Lower lobe of right lung (tissue), 2 donors: ENCODE data around the gene CELF1. TPM values are rescaled to one million over a fixed set of nuclear protein-coding genes. Genes with fewer than 3 reads are reported as not detected.

Experiments used
- ATAC-seq, 2 donors: fragments of 200-7000 bp; cut with Tn5 transposase; one replicate each; pipeline ENCODE4 v1.9.1; 2020 to 2022; ENCODE audit warnings: mild to moderate bottlenecking in 2 of 2, moderate library complexity in 2 of 2
- DNase-seq: peaks from one replicate; pipeline ENCODE4 v3.0.0-alpha.2; 2020
- H3K27ac ChIP-seq: fragments of 200-600 bp; one replicate; pipeline ENCODE4 v1.8.0; 2022
- H3K27me3 ChIP-seq: fragments of 200-600 bp; one replicate; pipeline ENCODE4 v1.8.0; 2022; ENCODE audit warnings: low read depth
- H3K36me3 ChIP-seq: fragments of 200-600 bp; one replicate; pipeline ENCODE4 v1.8.0; 2022; ENCODE audit warnings: mild to moderate bottlenecking
- H3K4me1 ChIP-seq: fragments of 200-600 bp; one replicate; pipeline ENCODE4 v1.8.0; 2022
- H3K4me3 ChIP-seq: fragments of 200-600 bp; one replicate; pipeline ENCODE4 v1.8.0; 2022; ENCODE audit warnings: mild to moderate bottlenecking
- H3K9me3 ChIP-seq: fragments of 200-600 bp; one replicate; pipeline ENCODE4 v1.8.0; 2022
- CTCF ChIP-seq: fragments of 200-600 bp; IDR thresholded peaks from one replicate; pipeline ENCODE4 v1.8.0; 2022; ENCODE audit warnings: antibody characterized with exemption, mild to moderate bottlenecking
- intact Hi-C: fragments of 100-400 bp; cut with DNase I; formaldehyde crosslinking; loops from one replicate; pipeline ENCODE4 v1.11.0; 2022
- total RNA-seq: library from RNA; stranded (reverse); fragmentation: NEBNext Ultra II Directional; extraction: Animal tissue kit (Norgen Biotek cat#: 25700); gene quantifications from one replicate; pipeline ENCODE4 v1.2.1, GENCODE V29; 2021
- donor health status: DM: no; HTN: yes; CAD: no; lungs with severe emphysema.

The CELF1 gene
- total RNA-seq, 1 donor from 2014 or later, result 105 TPM

- no peak overlapping the region for H3K27ac ChIP-seq
- H3K4me1 ChIP-seq, result peaks cover 6% of the 10 kb centered on the region
- H3K27me3 ChIP-seq, result peaks cover 52% of the 10 kb centered on the region
- no peak overlapping the region for H3K4me3 ChIP-seq
- no peak for ATAC-seq
- DNase-seq, result no peak
- intact Hi-C loops, result no loop called here
- no peaks in the 10 kb centered on the region for H3K36me3 ChIP-seq
- no peaks in the 10 kb centered on the region for H3K9me3 ChIP-seq
- TF ChIP-seq CTCF, result no peak
Measured at GRCh38 chr11:47593492-47593933, 40.6 kb upstream of the CELF1 start.

GRCh38 chr11:47592970-47593369 is 40.0 kb upstream of the CELF1 start:
- Histone ChIP-seq H3K4me3 (no peak overlapping the region), H3K27me3 (peaks cover 52% of the 10 kb centered on the region), H3K4me1 (peaks cover 6% of the 10 kb centered on the region), H3K36me3 (no peaks in the 10 kb centered on the region), H3K9me3 (no peaks in the 10 kb centered on the region), H3K27ac (no peak overlapping the region)
- intact Hi-C loops, result no loop called here
- ATAC-seq, result no peak
- no peak for TF ChIP-seq CTCF
- DNase-seq, result no peak

GRCh38 chr11:47592251-47592650 is 39.3 kb upstream of the CELF1 start:
- DNase-seq, result no peak
- H3K4me3 ChIP-seq, result no peak overlapping the region
- no peak for TF ChIP-seq CTCF
- intact Hi-C loops, result no loop called here
- H3K27ac ChIP-seq, result no peak overlapping the region
- peaks cover 52% of the 10 kb centered on the region for H3K27me3 ChIP-seq
- no peaks in the 10 kb centered on the region for H3K36me3 ChIP-seq
- H3K9me3 ChIP-seq, result no peaks in the 10 kb centered on the region
- no peak for ATAC-seq
- peaks cover 6% of the 10 kb centered on the region for H3K4me1 ChIP-seq

- no peak for TF ChIP-seq CTCF
- intact Hi-C loops, result no loop called here
- Histone ChIP-seq H3K27me3 (peaks cover 52% of the 10 kb centered on the region), H3K4me3 (no peak overlapping the region), H3K4me1 (peaks cover 6% of the 10 kb centered on the region), H3K9me3 (no peaks in the 10 kb centered on the region), H3K36me3 (no peaks in the 10 kb centered on the region), H3K27ac (no peak overlapping the region)
- ATAC-seq (no peak), DNase-seq (no peak)
Measured at GRCh38 chr11:47591764-47592163, 38.8 kb upstream of the CELF1 start.

- ATAC-seq, result no peak
- H3K4me3 ChIP-seq, result peak overlapping the region; percentile 33
Measured at GRCh38 chr11:47589977-47590861, 37.3 kb upstream of the CELF1 start.

More at GRCh38 chr11:47589977-47590861, 37.3 kb upstream of the CELF1 start:
- Histone ChIP-seq H3K9me3 (no peaks in the 10 kb centered on the region), H3K27ac (no peak overlapping the region), H3K27me3 (peaks cover 48% of the 10 kb centered on the region), H3K4me1 (peaks cover 6% of the 10 kb centered on the region), H3K36me3 (peaks cover under 1% of the 10 kb centered on the region)
- DNase-seq, result no peak
- intact Hi-C loops, result no loop called here
- TF ChIP-seq CTCF, result no peak
